ENCODE data around the gene KIF5B. TPM values are rescaled to one million over a fixed set of nuclear protein-coding genes. Genes with fewer than 3 reads are reported as not detected.
A peak's percentile ranks its signal among the peaks of the same experiment; 100 is the strongest.

The KIF5B gene
- total and polyA plus RNA-seq, 12 donors: 30.1 to 205 (median 155) TPM

DNA sequence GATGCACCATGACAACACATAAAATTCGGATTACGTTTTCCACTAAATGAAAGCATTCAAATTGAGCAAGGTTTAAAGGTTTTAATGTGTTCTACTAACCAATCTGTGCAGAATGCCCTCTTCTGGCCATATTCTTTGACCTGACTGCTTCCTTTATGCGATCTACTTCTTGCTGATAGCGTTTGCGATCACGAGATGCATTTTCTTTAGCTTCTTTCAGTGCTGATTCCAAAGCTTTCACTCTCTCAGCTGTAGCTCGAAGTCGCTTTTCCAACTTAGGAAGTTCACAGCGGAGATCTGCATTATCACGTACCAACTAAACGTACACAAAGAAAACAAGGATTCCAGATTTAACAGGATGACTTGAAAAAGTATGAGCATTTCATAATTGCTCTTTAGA is 39.2 kb downstream of the KIF5B start:
- 96 to 98% methylated on average over 11 of the region's 11 CpGs for WGBS, 2 donors
- Histone ChIP-seq H3K36me3 (peaks cover 0 to 100% (median 94%) of the 10 kb centered on the region in 9 donors), H3K9me3 (no peaks in the 10 kb centered on the region), H3K4me1 (no peaks in the 10 kb centered on the region), H3K4me3 (no peak overlapping the region), H3K27ac (no peak overlapping the region), H3K27me3 (no peaks in the 10 kb centered on the region)
- DNase-seq (no peak), ATAC-seq (no peak)
- intact Hi-C loops (cut with DNase I): no loop called here
- TF ChIP-seq, protein P1, sequence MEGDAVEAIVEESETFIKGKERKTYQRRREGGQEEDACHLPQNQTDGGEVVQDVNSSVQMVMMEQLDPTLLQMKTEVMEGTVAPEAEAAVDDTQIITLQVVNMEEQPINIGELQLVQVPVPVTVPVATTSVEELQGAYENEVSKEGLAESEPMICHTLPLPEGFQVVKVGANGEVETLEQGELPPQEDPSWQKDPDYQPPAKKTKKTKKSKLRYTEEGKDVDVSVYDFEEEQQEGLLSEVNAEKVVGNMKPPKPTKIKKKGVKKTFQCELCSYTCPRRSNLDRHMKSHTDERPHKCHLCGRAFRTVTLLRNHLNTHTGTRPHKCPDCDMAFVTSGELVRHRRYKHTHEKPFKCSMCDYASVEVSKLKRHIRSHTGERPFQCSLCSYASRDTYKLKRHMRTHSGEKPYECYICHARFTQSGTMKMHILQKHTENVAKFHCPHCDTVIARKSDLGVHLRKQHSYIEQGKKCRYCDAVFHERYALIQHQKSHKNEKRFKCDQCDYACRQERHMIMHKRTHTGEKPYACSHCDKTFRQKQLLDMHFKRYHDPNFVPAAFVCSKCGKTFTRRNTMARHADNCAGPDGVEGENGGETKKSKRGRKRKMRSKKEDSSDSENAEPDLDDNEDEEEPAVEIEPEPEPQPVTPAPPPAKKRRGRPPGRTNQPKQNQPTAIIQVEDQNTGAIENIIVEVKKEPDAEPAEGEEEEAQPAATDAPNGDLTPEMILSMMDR (IDR thresholded peaks at IDR 0.05): no peak

DNA sequence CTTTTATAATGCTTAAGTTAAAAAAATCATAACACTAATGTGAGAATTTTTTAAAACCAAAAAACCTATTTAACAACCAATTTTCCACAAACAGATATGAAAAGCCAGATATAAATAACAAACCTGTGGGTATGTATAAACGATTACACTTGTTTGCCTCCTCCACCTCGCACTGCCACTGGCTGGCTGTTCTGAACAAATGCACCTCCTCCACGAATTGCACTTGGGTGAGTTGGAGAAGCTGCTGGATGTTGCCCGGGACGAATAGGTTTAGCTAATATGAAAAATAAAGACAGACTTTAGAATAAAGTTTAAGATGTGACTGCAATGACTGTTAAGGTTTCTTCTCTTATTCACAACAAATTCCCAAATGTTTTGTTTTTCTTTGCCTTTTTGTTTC is 40.8 kb downstream of the KIF5B start:
- H3K36me3 ChIP-seq: peaks cover 0 to 100% (median 82%) of the 10 kb centered on the region in 9 donors
- no peak for DNase-seq
- H3K27ac ChIP-seq: no peak overlapping the region
- intact Hi-C loops (cut with DNase I): no loop called here
- no peaks in the 10 kb centered on the region for H3K9me3 ChIP-seq
- TF ChIP-seq, protein P1 (IDR thresholded peaks at IDR 0.05): no peak
- no peak for ATAC-seq
- no peaks in the 10 kb centered on the region for H3K4me1 ChIP-seq
- 83 to 85% methylated on average over 5 of the region's 5 CpGs for WGBS, 2 donors
- no peak overlapping the region for H3K4me3 ChIP-seq
- H3K27me3 ChIP-seq: no peaks in the 10 kb centered on the region

DNA sequence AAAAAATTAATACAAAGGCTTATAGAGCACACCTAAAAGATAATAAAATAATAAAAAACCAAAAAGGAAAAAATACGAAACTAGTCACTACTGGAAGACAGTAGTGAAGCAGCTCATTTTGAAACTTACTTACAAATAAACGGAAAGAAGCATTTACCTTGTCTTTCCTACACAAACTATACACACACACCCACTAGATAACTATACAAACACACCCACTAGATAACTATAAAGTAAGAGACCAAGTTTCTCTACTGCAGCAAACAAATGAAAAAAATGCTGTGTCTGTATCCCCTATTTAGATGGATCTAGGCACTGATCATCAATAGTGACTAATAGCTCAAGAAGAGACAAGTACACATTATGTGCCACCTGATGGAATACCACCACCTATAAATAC is 49.2 kb downstream of the KIF5B start:
- H3K4me1 ChIP-seq: peaks cover 0 to 23% (median 8%) of the 10 kb centered on the region in 9 donors
- WGBS, 2 donors: 93% methylated on average over 2 of the region's 2 CpGs
- H3K36me3 ChIP-seq: peaks cover 0 to 58% (median 23%) of the 10 kb centered on the region in 9 donors
- DNase-seq (no peak), ATAC-seq (no peak)
- TF ChIP-seq, protein P1 (IDR thresholded peaks at IDR 0.05): no peak
- no peaks in the 10 kb centered on the region for H3K9me3 ChIP-seq
- intact Hi-C loops (cut with DNase I): loop anchor here in 7 of 10 donors (5.0 to 10.0 kb wide), 3 partner anchors 132 to 145 kb away; no protein-coding TSS in a partner anchor
- no peaks in the 10 kb centered on the region for H3K27me3 ChIP-seq
- H3K27ac ChIP-seq: no peak overlapping the region
- no peak overlapping the region for H3K4me3 ChIP-seq

DNA sequence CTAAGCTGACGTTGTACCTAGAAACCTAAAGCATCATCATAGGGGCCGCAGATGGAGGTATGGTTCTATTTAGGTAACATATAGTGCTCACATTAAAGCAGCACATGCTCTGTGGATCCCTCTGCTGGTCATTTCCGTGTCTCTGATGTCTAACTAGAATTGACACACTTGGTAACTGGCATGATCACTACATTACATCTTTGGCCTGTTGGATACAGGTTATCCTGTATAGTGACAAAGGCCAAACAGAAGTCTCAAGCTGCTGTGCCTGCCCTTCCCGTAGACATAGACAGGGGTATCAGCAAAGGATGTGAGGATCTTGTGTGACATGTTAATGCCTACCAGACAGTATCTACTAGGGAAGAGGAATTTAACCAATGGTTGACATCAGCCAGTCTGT is 51.2 kb downstream of the KIF5B start:
- Histone ChIP-seq H3K27ac (no peak overlapping the region), H3K4me1 (peaks cover 0 to 23% (median 8%) of the 10 kb centered on the region in 9 donors), H3K4me3 (no peak overlapping the region), H3K9me3 (no peaks in the 10 kb centered on the region), H3K27me3 (no peaks in the 10 kb centered on the region), H3K36me3 (peaks cover 0 to 38% (median 10%) of the 10 kb centered on the region in 9 donors)
- DNase-seq: no peak
- ATAC-seq: peak in 7 of 8 donors; percentile 34 to 64 (median 47)
- 60 to 63% methylated on average over 4 of the region's 4 CpGs for WGBS, 2 donors
- intact Hi-C loops (cut with DNase I): loop anchor here in 9 of 10 donors (2.0 to 10.0 kb wide), 4 partner anchors 130 to 143 kb away; no protein-coding TSS in a partner anchor
- TF ChIP-seq, protein P1 (IDR thresholded peaks at IDR 0.05): peak in 8 of 9 donors; percentile 19 to 58 (median 50)
